Right ventricle myocardium inferior (tissue), 1 donor: ENCODE results near the gene KRT86. TPM values are rescaled to one million over a fixed set of nuclear protein-coding genes. Genes with fewer than 3 reads are reported as not detected.
"Not testable (repeated sequence)": the region's sequence is repeated elsewhere in the genome, so short reads cannot be mapped to it uniquely, and the experiment has no call there.

ENCODE experiments used
- ATAC-seq: fragments of 200-7000 bp; cut with Tn5 transposase; one replicate; pipeline ENCODE4 v1.9.1; 2020; ENCODE audit warnings: mild to moderate bottlenecking, moderate library complexity
- DNase-seq: peaks from one replicate; pipeline ENCODE4 v3.0.0; 2021; ENCODE audit errors: missing footprints
- intact Hi-C: fragments of 100-400 bp; cut with DNase I; formaldehyde crosslinking; loops from one replicate; pipeline ENCODE4 v1.11.0; 2022
- total RNA-seq: library from RNA; stranded (reverse); fragmentation: NEBNext Ultra II Directional; extraction: Animal tissue kit (Norgen Biotek cat#: 25700); gene quantifications from one replicate; pipeline ENCODE4 v1.2.1, GENCODE V29; 2021
- donor health status: DM: no; HTN: yes; CAD: no; lungs with severe emphysema.

The KRT86 gene
- total RNA-seq, 1 donor from 2014 or later = not detected

DNA sequence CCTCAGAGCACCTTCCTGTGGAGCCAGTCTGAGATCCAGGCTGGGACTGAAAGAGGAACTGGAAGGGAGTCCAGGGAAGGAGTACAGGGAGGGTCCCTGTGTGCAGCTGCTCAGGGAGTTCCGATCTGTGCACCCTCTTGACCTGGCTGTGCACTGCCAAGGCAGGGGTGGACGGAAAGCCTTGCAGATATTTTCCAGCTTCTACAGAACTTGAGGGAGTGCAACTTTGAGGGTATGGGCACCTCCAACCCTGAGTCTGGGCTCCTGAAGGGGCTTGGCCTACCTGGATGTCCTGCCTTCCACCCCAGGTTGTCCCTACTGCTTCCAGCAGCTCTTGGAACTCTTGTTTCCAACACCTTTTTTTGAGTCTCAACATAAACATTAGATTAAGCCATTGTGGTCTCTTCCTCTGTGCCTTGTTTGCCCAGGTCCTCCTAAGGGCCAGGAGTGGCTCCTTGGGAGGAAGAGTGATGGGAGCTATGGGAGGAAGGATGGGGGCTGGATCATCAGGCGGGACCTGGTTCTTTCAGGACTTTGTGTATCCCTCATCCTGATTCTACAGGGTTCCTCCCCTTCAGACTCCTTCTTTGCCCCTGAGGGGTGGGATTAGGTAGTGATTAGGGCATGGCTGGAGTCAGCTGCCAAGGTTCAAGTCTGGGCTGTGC is 37.9 kb upstream of the KRT86 start:
- ATAC-seq (no peak), DNase-seq (no peak)
- intact Hi-C loops = no loop called here

- intact Hi-C loops = no loop called here
- DNase-seq = no peak
Observed at GRCh38 chr12:52238207-52238840, 36.1 kb upstream of the KRT86 start.

GRCh38 chr12:52238916-52239646 is 35.4 kb upstream of the KRT86 start:
- ATAC-seq (no peak), DNase-seq (no peak)
- intact Hi-C loops = no loop called here

More at GRCh38 chr12:52238207-52238840, 36.1 kb upstream of the KRT86 start:
- no peak for ATAC-seq

DNA sequence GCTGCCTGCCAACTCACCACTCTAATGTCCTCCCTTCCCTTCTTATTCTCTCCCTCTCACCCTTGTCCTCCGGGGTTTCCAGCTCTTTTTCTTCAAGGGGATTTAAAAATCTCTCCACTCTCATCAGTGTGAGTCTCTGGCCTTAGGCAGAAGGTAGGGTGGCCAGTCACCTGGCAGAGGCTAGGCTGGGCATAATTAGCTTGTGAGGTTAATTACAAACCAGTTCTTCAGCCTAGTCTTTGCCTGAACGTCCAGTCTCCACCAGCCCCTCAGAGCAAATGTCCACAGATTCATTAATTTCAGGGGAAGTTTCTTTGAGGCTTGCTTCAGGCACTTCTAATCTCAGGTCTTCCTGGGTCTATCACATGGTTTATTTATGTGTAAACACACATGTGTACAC is 34.7 kb upstream of the KRT86 start:
- DNase-seq (no peak), ATAC-seq (no peak)
- intact Hi-C loops = no loop called here

DNA sequence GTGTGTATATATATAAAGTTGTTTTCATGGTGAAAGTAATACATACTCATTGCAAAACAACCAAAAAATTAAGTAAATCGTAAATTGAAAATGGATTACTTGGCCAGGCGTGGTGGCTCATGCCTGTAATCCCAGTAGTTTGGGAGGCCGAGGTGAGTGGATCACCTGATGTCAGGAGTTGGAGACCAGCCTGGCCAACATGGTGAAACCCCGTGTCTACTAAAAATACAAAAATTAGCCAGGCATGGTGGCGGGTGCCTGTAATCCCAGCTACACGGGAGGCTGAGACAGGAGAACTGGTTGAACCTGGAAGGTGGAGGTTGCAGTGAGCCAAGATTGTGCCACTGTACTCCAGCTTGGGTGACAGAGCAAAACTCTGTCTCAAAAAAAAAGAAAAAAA is 34.2 kb upstream of the KRT86 start:
- ATAC-seq, intact Hi-C loops, DNase-seq: not testable (repeated sequence)

- ATAC-seq = no peak
- intact Hi-C loops = no loop called here
- DNase-seq = no peak
Observed at GRCh38 chr12:52241205-52241842, 33.1 kb upstream of the KRT86 start.

GRCh38 chr12:52242442-52243258 is 31.8 kb upstream of the KRT86 start:
- ATAC-seq = no peak
- DNase-seq = no peak
- intact Hi-C loops = no loop called here

DNA sequence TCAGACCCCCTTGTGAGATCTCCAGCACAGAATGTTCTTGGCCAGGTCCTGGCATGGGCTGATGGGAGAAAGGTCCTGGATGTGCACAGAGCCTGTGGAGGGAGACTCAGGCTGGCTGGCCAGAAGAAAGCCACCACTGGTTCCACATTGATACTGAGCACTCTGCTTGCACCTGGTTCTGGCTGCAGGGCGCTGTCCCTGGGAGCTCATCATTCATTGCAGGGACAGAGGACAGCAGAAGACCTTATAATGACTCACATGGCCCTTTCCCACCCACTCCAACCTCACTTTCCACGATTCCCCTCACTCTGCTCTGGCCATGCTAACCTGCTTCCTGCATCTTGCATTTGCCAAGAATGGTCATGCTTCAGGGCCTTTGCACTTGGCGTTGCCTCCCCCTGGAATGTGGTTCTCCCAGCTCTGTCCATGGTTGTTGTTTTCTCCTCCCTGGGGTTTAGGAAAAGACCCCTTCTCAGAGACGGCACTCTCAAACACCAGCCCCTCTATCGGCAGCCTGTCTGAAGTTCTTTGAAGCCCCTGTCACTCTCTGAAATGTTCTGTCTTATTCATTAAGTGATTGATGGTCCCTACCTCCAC is 31.1 kb upstream of the KRT86 start:
- no peak for ATAC-seq
- intact Hi-C loops = no loop called here
- DNase-seq = no peak

DNA sequence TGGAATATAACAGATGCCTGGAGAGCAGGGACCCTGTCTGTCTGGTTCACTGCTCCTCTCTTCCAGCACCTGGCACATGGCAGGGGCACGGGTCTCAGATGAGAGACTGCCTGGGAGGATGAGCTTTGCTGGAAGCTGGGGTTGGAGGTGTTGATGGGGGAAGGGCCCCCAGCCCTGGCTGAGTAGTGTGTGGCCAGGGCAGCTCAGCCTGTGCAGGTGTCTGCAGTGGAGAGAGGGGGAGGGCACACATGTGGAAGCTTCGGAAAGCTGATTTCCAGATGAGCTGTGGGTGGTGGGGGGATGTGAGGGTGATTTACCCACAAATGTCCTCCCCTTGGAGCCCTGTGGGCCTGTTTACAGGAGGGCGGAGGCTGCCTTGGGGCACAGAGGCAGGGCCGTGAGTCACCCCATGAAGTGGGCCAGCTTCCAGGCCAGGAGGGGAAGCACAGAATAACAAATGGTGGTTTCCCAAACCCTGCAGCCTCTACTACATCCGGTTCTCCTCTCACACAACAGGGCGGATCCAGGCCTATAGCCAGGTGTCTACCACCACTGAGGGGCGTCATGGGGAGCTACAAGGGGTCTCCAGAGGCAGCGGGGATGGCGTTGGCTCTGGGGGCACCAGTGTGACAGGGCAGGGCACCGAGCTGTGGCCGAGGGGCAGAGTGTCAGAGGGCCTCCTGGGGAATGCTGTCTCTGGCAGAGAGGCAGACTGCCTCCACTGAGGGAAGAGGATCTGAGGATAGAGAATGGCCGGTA is 30.4 kb upstream of the KRT86 start:
- ATAC-seq (peak; percentile 63), DNase-seq (peak; percentile 80)
- intact Hi-C loops = no loop called here

GRCh38 chr12:52244615-52244994 is 29.8 kb upstream of the KRT86 start:
- DNase-seq (no peak), ATAC-seq (no peak)
- intact Hi-C loops = no loop called here

GRCh38 chr12:52245259-52245961 is 29.0 kb upstream of the KRT86 start:
- intact Hi-C loops = no loop called here
- ATAC-seq (no peak), DNase-seq (no peak)

GRCh38 chr12:52245962-52246569 is 28.4 kb upstream of the KRT86 start:
- intact Hi-C loops = no loop called here
- ATAC-seq (no peak), DNase-seq (no peak)

DNA sequence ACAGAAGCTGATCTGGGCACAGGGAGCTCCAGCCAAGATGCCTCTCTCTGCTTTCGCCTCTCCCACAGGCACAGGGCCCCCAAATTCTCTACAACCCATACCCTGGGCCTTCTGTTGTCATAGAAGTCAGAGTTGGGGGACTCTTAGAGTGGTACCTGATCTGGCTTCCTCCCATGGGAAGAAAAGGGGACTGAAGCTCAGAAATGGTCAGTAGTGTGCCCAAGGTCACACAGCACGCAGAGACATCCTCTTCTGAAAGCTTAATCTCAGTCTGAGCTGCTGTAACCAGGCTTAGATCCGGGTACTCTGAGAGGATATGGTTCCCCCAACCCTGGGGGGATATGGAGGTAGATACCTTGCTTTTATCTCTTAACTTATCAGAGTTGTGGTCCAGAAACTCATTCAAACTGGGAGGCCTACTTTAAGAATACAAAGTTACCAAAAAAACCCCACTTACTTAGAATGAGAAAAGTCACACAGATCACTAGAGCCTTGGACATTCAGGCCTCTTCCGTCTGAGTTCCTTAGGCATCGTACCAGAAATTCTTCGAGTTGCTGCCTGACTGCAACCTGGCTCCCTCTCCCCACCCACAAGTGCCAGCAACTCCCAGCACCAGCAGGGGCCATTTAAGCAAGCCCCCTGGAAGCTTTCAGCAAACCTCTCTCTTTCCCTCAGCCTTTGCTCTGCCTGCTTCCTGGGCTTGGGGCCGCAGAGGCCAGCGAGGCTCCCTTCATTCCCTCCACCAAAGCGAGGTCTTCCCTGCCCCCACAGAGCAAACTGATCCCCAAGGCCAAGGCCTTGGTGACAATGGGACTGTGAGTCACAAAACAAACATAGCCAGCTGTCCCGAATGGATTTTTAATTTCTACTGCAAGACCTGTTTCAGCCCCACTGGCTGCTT is 27.5 kb upstream of the KRT86 start:
- intact Hi-C loops = no loop called here
- ATAC-seq = no peak
- no peak for DNase-seq

DNA sequence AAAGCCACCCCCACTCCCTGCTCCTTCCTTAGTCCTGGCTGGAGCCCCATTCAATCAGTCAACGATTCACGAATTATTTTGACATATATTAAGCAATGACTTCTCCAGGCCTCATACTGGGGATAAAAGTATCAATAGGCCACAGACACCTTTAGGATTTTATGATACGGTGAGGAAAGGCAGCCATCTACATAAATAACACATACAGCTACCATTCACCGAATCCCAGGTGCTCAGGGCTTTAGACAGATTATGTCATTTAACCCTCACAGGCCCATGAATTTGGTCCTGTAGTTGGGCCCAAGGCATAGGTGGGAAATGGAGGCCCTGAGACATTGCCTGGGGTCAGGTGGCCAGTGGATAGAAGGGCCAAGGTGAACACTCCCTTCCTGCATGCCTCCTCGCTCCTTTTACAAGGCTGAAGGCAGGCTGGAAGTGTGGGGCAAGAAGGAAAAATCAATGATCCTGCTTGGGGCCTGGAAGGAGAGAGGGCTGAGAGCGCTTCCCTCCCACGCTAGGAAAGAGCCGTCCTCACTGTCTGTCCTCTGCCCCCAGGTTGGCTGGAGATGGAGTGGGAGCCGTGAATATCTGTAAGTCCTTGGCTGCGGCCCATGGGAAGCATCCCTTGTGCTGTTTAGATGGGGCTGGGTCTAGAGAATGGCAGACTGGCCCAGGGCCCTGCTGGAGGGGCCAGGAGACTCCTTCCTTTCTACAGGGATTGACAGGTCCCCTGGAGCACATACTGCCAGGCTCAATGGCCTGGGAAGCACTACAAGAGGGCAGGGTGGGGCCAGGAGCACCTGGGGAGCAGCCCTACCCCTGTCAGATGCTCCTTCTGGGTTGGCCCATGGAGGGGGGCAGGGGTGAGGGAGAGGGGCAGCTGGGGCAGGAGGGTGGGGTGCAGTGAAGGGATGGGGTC is 26.6 kb upstream of the KRT86 start:
- DNase-seq (no peak), ATAC-seq (no peak)
- intact Hi-C loops = no loop called here
